GM18505 (cell line): Measurements from ENCODE around the gene CHST8.
A peak's percentile ranks its signal among the peaks of the same experiment; 100 is the strongest.

Source experiments
- ATAC-seq: cut with Tn5 transposase; IDR thresholded peaks from one replicate; pipeline ENCODE4 v1.9.1; 2021; ENCODE audit not compliant: unreplicated experiment
- POLR2A ChIP-seq: IDR thresholded peaks from 4 replicates; pipeline ENCODE4 v1.6.1; 2011; ENCODE audit warnings: borderline replicate concordance; ENCODE audit not compliant: insufficient read depth, insufficient read length; ENCODE audit errors: extremely low read depth

Gene CHST8

GRCh38 chr19:33773704-33774624 lies 152.2 kb downstream of the CHST8 start:
- TF ChIP-seq POLR2A = no peak

GRCh38 chr19:33774751-33775150 lies 153.0 kb downstream of the CHST8 start:
- no peak for TF ChIP-seq POLR2A
- ATAC-seq = no peak

More at GRCh38 chr19:33773704-33774624, 152.2 kb downstream of the CHST8 start:
- no peak for ATAC-seq

- no peak for ATAC-seq
- no peak for TF ChIP-seq POLR2A
These were observed 154.2 kb downstream of the CHST8 start for GRCh38 chr19:33775731-33776487.

- ATAC-seq = no peak
- no peak for TF ChIP-seq POLR2A
These were observed 155.6 kb downstream of the CHST8 start for GRCh38 chr19:33777351-33777750.

- TF ChIP-seq POLR2A = no peak
- no peak for ATAC-seq
These were observed 156.0 kb downstream of the CHST8 start for GRCh38 chr19:33777753-33778088.

GRCh38 chr19:33778089-33778791 lies 156.5 kb downstream of the CHST8 start:
- no peak for TF ChIP-seq POLR2A
- peak; percentile 88 for ATAC-seq

GRCh38 chr19:33779849-33780248 lies 158.1 kb downstream of the CHST8 start:
- no peak for ATAC-seq
- no peak for TF ChIP-seq POLR2A

- ATAC-seq = no peak
- no peak for TF ChIP-seq POLR2A
These were observed 158.5 kb downstream of the CHST8 start for GRCh38 chr19:33780251-33780650.

- ATAC-seq = no peak
- no peak for TF ChIP-seq POLR2A
These were observed 159.0 kb downstream of the CHST8 start for GRCh38 chr19:33780746-33781145.

- TF ChIP-seq POLR2A = no peak
- ATAC-seq = no peak
These were observed 159.7 kb downstream of the CHST8 start for GRCh38 chr19:33781415-33781935.

- no peak for TF ChIP-seq POLR2A
- ATAC-seq = no peak
These were observed 160.2 kb downstream of the CHST8 start for GRCh38 chr19:33781996-33782395.

- TF ChIP-seq POLR2A = no peak
- ATAC-seq = no peak
These were observed 162.7 kb downstream of the CHST8 start for GRCh38 chr19:33784432-33784831.

- TF ChIP-seq POLR2A = no peak
- ATAC-seq = no peak
These were observed 164.0 kb downstream of the CHST8 start for GRCh38 chr19:33785795-33786194.
